K562 (cell line): ENCODE results near the gene KHSRP. TPM values are rescaled to one million over a fixed set of nuclear protein-coding genes. Genes with fewer than 3 reads are reported as not detected.

ENCODE experiments used
- ARID3A ChIP-seq: IDR thresholded peaks from 2 replicates; pipeline ENCODE4 v1.6.1; 2012; ENCODE audit warnings: low read depth, low read length, improper control_type of control experiment, borderline replicate concordance
- CBX3 ChIP-seq, 2 experiments: IDR thresholded peaks; 1 replicate in 1 of 2; 2 replicates in 1 of 2; pipeline ENCODE4 v1.6.1; 2012; ENCODE audit warnings: inconsistent platforms in 2 of 2, low read length in 2 of 2, borderline replicate concordance in 1 of 2, control low read depth in 1 of 2
- CREB3L1 ChIP-seq: fragments of 450-650 bp; IDR thresholded peaks from 2 replicates; pipeline ENCODE4 v1.6.1; 2014; ENCODE audit warnings: low read depth, mild to moderate bottlenecking, moderate library complexity, borderline replicate concordance
- E2F3 ChIP-seq: fragments of 250-450 bp; sonication (Bioruptor Pico); IDR thresholded peaks from 2 replicates; pipeline ENCODE4 v1.4.0; 2020; ENCODE audit warnings: mild to moderate bottlenecking
- HDGF ChIP-seq: fragments of 450-650 bp; IDR thresholded peaks from 2 replicates; pipeline ENCODE4 v1.6.1; 2016
- MAX ChIP-seq: sonication (generic); formaldehyde crosslinking; IDR thresholded peaks from 2 replicates; pipeline ENCODE4 v1.9.0; 2022; ENCODE audit warnings: mild to moderate bottlenecking, missing genetic modification reagents
- NFIC ChIP-seq: fragments of 450-650 bp; IDR thresholded peaks from 2 replicates; pipeline ENCODE4 v1.6.1; 2017; ENCODE audit warnings: mild to moderate bottlenecking, inconsistent platforms
- NR2C2 ChIP-seq, 2 experiments: fragments of 200-800 bp in 1 of 2; sonication (Bioruptor generic) in 1 of 2; sonication (generic) in 1 of 2; formaldehyde crosslinking in 1 of 2; IDR thresholded peaks; 2 replicates each; pipeline versions ENCODE4 v1.6.1 to v1.8.0; 2016 to 2022; ENCODE audit warnings: mild to moderate bottlenecking in 1 of 2, missing compliant biosample characterization in 1 of 2, missing genetic modification characterization in 1 of 2, missing genetic modification reagents in 1 of 2
- PHF20 ChIP-seq: fragments of 450-650 bp; IDR thresholded peaks from 2 replicates; pipeline ENCODE4 v1.6.1; 2018; ENCODE audit not compliant: partially characterized antibody
- PPARD ChIP-seq: fragments of 250-450 bp; sonication (Bioruptor Pico); IDR thresholded peaks from 2 replicates; pipeline ENCODE4 v1.8.0; 2022; ENCODE audit warnings: inconsistent platforms, mild to moderate bottlenecking, moderate library complexity
- RBBP5 ChIP-seq: fragments of 200-600 bp; sonication (generic); IDR thresholded peaks from 2 replicates; pipeline ENCODE4 v1.6.1; 2012; ENCODE audit warnings: borderline replicate concordance, mild to moderate bottlenecking, low read length, control low read depth, inconsistent platforms; ENCODE audit not compliant: insufficient read depth, poor library complexity, severe bottlenecking
- RREB1 ChIP-seq: fragments of 250-450 bp; sonication (Bioruptor Pico); IDR thresholded peaks from 2 replicates; pipeline ENCODE4 v1.4.0; 2020
- THRAP3 ChIP-seq: fragments of 450-650 bp; IDR thresholded peaks from 2 replicates; pipeline ENCODE4 v1.6.1; 2016; ENCODE audit warnings: mild to moderate bottlenecking, inconsistent platforms, borderline replicate concordance
- ZNF12 ChIP-seq: sonication (generic); formaldehyde crosslinking; IDR thresholded peaks from 2 replicates; pipeline ENCODE4 v1.4.0; 2020; ENCODE audit warnings: mild to moderate bottlenecking, missing genetic modification reagents
- ZNF212 ChIP-seq: fragments of 450-650 bp; formaldehyde crosslinking; IDR thresholded peaks from 2 replicates; pipeline ENCODE4 v1.4.0; 2020; ENCODE audit warnings: mild to moderate bottlenecking
- ZNF311 ChIP-seq: fragments of 250-450 bp; sonication (Bioruptor Pico); IDR thresholded peaks from 2 replicates; pipeline ENCODE4 v1.4.0; 2020; ENCODE audit warnings: mild to moderate bottlenecking, moderate library complexity
- ZNF79 ChIP-seq: fragments of 250-450 bp; sonication (Bioruptor Pico); IDR thresholded peaks from 2 replicates; pipeline ENCODE4 v1.4.0; 2020; ENCODE audit warnings: low read depth, mild to moderate bottlenecking, moderate library complexity
- polyA plus RNA-seq, 8 experiments: library from polyadenylated mRNA; depleted of rRNA in 4 of 8; stranded (reverse) in 5 of 8; unstranded in 3 of 8; fragments of >200 nt; fragmentation: Nextera tagmentation in 2 of 8; fragmentation: Illumina TruSeq in 1 of 8; extraction: Ambion mirVana in 2 of 8; extraction: Trizol in 1 of 8; gene quantifications; 2 replicates each; pipeline versions ENCODE4 v1.2.1 to v1.2.3, GENCODE V29; 2011 to 2014; ENCODE audit warnings: inconsistent platforms in 1 of 8, missing spikeins in 1 of 8
- total RNA-seq, 7 experiments: library from RNA; depleted of rRNA in 6 of 7; stranded (reverse); fragments of >200 nt in 6 of 7; fragmentation: Illumina TruSeq in 2 of 7; extraction: Trizol in 2 of 7; gene quantifications; 2 replicates each; pipeline versions ENCODE4 v1.2.1 to v1.2.3, GENCODE V29; 2011 to 2021; ENCODE audit warnings: low replicate concordance in 1 of 7

KHSRP gene
- total and polyA plus RNA-seq, 9 of the 15 experiments (the other 6 are each of a cell fraction or from before 2014, with no cell fraction given), result 4.2 to 564 (median 139) TPM

GRCh38 chr19:6425732-6426620, 1.4 kb upstream of the KHSRP start (continued):
- TF ChIP-seq ARID3A (no peak), ZNF12 (CRISPR knock-in tag) (peak; percentile 13; the same call in 1 of the 2 replicates), CBX3 (IDR thresholded peaks at IDR 0.05; ENCODE audit: borderline replicate concordance in 1 of 2, low read length in 2 of 2) (peak in 1 of 2 experiments; percentile 70; a peak in 1 of 3 replicates), MAX (CRISPR knock-in tag) (peak; percentile 61; the same call in 1 of the 2 replicates), HDGF (peak; percentile 72; the same call in 1 of the 2 replicates), PPARD (CRISPR knock-in tag) (no peak), RBBP5 (peak; percentile 9), THRAP3 (0 out of 2 replicates have a peak, but pooled peaks have one; percentile 33), RREB1 (0 out of 2 replicates have a peak, but pooled peaks have one; percentile 5), CREB3L1 (peak; percentile 32; the same call in 1 of the 2 replicates), ZNF212 (CRISPR knock-in tag) (0 out of 2 replicates have a peak, but pooled peaks have one; percentile 1), PHF20 (peak; percentile 52), NFIC (0 out of 2 replicates have a peak, but pooled peaks have one; percentile 2), ZNF311 (CRISPR knock-in tag) (no peak), ZNF79 (no peak), E2F3 (no peak; the same call in 1 of the 2 replicates), NR2C2 (CRISPR knock-in tag; IDR thresholded peaks at IDR 0.05) (no peak), NR2C2 (tag; IDR thresholded peaks at IDR 0.05) (peak; percentile 67)
